ENCODE measurements around the gene PROX1.
A peak's percentile ranks its signal among the peaks of the same experiment; 100 is the strongest.

PROX1 gene

GRCh38 chr1:214002472-214002871 is 14.7 kb downstream of the PROX1 start:
- peak; percentile 73 to 86 for DNase-seq

- peak; percentile 80 to 92 for DNase-seq
Measured at GRCh38 chr1:214003233-214003632, 15.5 kb downstream of the PROX1 start.

- DNase-seq = peak; percentile 84 to 89
Measured at GRCh38 chr1:214004014-214004413, 16.2 kb downstream of the PROX1 start.

- DNase-seq = no peak
Measured at GRCh38 chr1:214004795-214005194, 17.0 kb downstream of the PROX1 start.

- DNase-seq = no peak
Measured at GRCh38 chr1:214005708-214006107, 17.9 kb downstream of the PROX1 start.

- DNase-seq = no peak
Measured at GRCh38 chr1:214006845-214007244, 19.1 kb downstream of the PROX1 start.

GRCh38 chr1:214008347-214008746 is 20.6 kb downstream of the PROX1 start:
- DNase-seq = no peak

GRCh38 chr1:214008791-214009422 is 21.1 kb downstream of the PROX1 start:
- peak; percentile 11 to 35 for DNase-seq

GRCh38 chr1:214009423-214010196 is 21.8 kb downstream of the PROX1 start:
- no peak for DNase-seq

- no peak for DNase-seq
Measured at GRCh38 chr1:214010197-214010573, 22.4 kb downstream of the PROX1 start.

- DNase-seq = no peak
Measured at GRCh38 chr1:214010717-214011116, 22.9 kb downstream of the PROX1 start.

- DNase-seq = no peak
Measured at GRCh38 chr1:214012418-214012817, 24.6 kb downstream of the PROX1 start.

- no peak for DNase-seq
Measured at GRCh38 chr1:214013614-214014377, 26.0 kb downstream of the PROX1 start.

GRCh38 chr1:214014730-214015129 is 27.0 kb downstream of the PROX1 start:
- no peak for DNase-seq

- no peak for DNase-seq
Measured at GRCh38 chr1:214017191-214017982, 29.6 kb downstream of the PROX1 start.

GRCh38 chr1:214018386-214019268 is 30.9 kb downstream of the PROX1 start:
- no peak for DNase-seq

GRCh38 chr1:214019499-214019898 is 31.7 kb downstream of the PROX1 start:
- peak in 1 of 2 experiments; percentile 82 for DNase-seq

GRCh38 chr1:214021321-214021720 is 33.5 kb downstream of the PROX1 start:
- DNase-seq = no peak

GRCh38 chr1:214022229-214022791 is 34.5 kb downstream of the PROX1 start:
- DNase-seq = no peak

GRCh38 chr1:214022810-214023425 is 35.1 kb downstream of the PROX1 start:
- no peak for DNase-seq

- no peak for DNase-seq
Measured at GRCh38 chr1:214026985-214027384, 39.2 kb downstream of the PROX1 start.
